ENCODE data around the gene SIL1. TPM values are rescaled to one million over a fixed set of nuclear protein-coding genes. Genes with fewer than 3 reads are reported as not detected.

SIL1 gene
- total RNA-seq, 1 experiment from 2014 or later, result 46.5 TPM

GRCh38 chr5:138983984-138984383 lies 214.2 kb downstream of the SIL1 start:
- CTCF ChIA-PET, result no interaction called here
- Histone ChIP-seq H3K4me3 (no peak overlapping the region), H3K4me1 (replicated peaks; ENCODE audit: insufficient read depth) (0 out of 2 replicates have a peak, but pooled peaks cover 7% of the 10 kb centered on the region), H3K4me2 (no peak overlapping the region), H2AFZ (no peak overlapping the region), H3K9me2 (ENCODE audit: insufficient read depth) (no peaks in the 10 kb centered on the region), H3K9me3 (ENCODE audit: insufficient read depth, low read depth) (no peaks in the 10 kb centered on the region), H3F3A (ENCODE audit: insufficient read depth, low read depth) (no peaks in the 10 kb centered on the region), H4K20me1 (ENCODE audit: insufficient read depth) (no peaks in the 10 kb centered on the region), H3K27ac (no peak overlapping the region), H3K27me3 (ENCODE audit: insufficient read depth, low read depth) (no peaks in the 10 kb centered on the region), H3K79me2 (ENCODE audit: low read depth) (no peaks in the 10 kb centered on the region), H3K36me3 (ENCODE audit: low read depth) (no peaks in the 10 kb centered on the region)
- intact Hi-C loops (cut with micrococcal nuclease; ENCODE audit: unreplicated experiment), result no loop called here
- TF ChIP-seq CTCF (conservative IDR thresholded peaks at IDR 0.05) (no peak), EZH2 (IDR thresholded peaks at IDR 0.05; ENCODE audit: low read depth) (no peak)
- BruUV-seq (replicated peaks), result no TSS peak
- POLR2A ChIA-PET (ENCODE audit: unreplicated experiment), result no interaction called here
- DNase-seq, result no peak

GRCh38 chr5:138981586-138981985 lies 216.6 kb downstream of the SIL1 start:
- H3K4me2 ChIP-seq, result no peak overlapping the region
- POLR2A ChIA-PET (ENCODE audit: unreplicated experiment), result no interaction called here
- no peak for TF ChIP-seq EZH2 (IDR thresholded peaks at IDR 0.05; ENCODE audit: low read depth)
- no peak for TF ChIP-seq CTCF (conservative IDR thresholded peaks at IDR 0.05)
- H3F3A ChIP-seq (ENCODE audit: insufficient read depth, low read depth), result no peaks in the 10 kb centered on the region
- H3K27me3 ChIP-seq (ENCODE audit: insufficient read depth, low read depth), result no peaks in the 10 kb centered on the region
- no peaks in the 10 kb centered on the region for H3K36me3 ChIP-seq (ENCODE audit: low read depth)
- H3K9me2 ChIP-seq (ENCODE audit: insufficient read depth), result no peaks in the 10 kb centered on the region
- no peak overlapping the region for H2AFZ ChIP-seq
- no peak overlapping the region for H3K4me3 ChIP-seq
- H3K79me2 ChIP-seq (ENCODE audit: low read depth), result no peaks in the 10 kb centered on the region
- BruUV-seq (replicated peaks), result no TSS peak
- no peak overlapping the region for H3K27ac ChIP-seq
- CTCF ChIA-PET, result no interaction called here
- H3K9me3 ChIP-seq (ENCODE audit: insufficient read depth, low read depth), result no peaks in the 10 kb centered on the region
- H4K20me1 ChIP-seq (ENCODE audit: insufficient read depth), result no peaks in the 10 kb centered on the region
- 0 out of 2 replicates have a peak, but pooled peaks cover 7% of the 10 kb centered on the region for H3K4me1 ChIP-seq (replicated peaks; ENCODE audit: insufficient read depth)
- DNase-seq, result no peak
- intact Hi-C loops (cut with micrococcal nuclease; ENCODE audit: unreplicated experiment), result no loop called here

GRCh38 chr5:138981131-138981530 lies 217.0 kb downstream of the SIL1 start:
- Histone ChIP-seq H3K27ac (no peak overlapping the region), H3K9me2 (ENCODE audit: insufficient read depth) (no peaks in the 10 kb centered on the region), H3K27me3 (ENCODE audit: insufficient read depth, low read depth) (no peaks in the 10 kb centered on the region), H3K36me3 (ENCODE audit: low read depth) (no peaks in the 10 kb centered on the region), H2AFZ (no peak overlapping the region), H3K79me2 (ENCODE audit: low read depth) (no peaks in the 10 kb centered on the region), H4K20me1 (ENCODE audit: insufficient read depth) (no peaks in the 10 kb centered on the region), H3K4me1 (replicated peaks; ENCODE audit: insufficient read depth) (0 out of 2 replicates have a peak, but pooled peaks cover 7% of the 10 kb centered on the region), H3K9me3 (ENCODE audit: insufficient read depth, low read depth) (no peaks in the 10 kb centered on the region), H3F3A (ENCODE audit: insufficient read depth, low read depth) (no peaks in the 10 kb centered on the region), H3K4me2 (no peak overlapping the region), H3K4me3 (no peak overlapping the region)
- TF ChIP-seq CTCF (conservative IDR thresholded peaks at IDR 0.05) (no peak), EZH2 (IDR thresholded peaks at IDR 0.05; ENCODE audit: low read depth) (no peak)
- intact Hi-C loops (cut with micrococcal nuclease; ENCODE audit: unreplicated experiment), result no loop called here
- CTCF ChIA-PET, result no interaction called here
- no peak for DNase-seq
- POLR2A ChIA-PET (ENCODE audit: unreplicated experiment), result no interaction called here
- BruUV-seq (replicated peaks), result no TSS peak
